GM21786 (cell line): ENCODE data around the gene TMEM156.

Experiments
- ATAC-seq: cut with Tn5 transposase; IDR thresholded peaks from one replicate; pipeline ENCODE4 v1.9.1; 2021; ENCODE audit not compliant: unreplicated experiment

The TMEM156 gene, protein sequence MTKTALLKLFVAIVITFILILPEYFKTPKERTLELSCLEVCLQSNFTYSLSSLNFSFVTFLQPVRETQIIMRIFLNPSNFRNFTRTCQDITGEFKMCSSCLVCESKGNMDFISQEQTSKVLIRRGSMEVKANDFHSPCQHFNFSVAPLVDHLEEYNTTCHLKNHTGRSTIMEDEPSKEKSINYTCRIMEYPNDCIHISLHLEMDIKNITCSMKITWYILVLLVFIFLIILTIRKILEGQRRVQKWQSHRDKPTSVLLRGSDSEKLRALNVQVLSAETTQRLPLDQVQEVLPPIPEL

DNA sequence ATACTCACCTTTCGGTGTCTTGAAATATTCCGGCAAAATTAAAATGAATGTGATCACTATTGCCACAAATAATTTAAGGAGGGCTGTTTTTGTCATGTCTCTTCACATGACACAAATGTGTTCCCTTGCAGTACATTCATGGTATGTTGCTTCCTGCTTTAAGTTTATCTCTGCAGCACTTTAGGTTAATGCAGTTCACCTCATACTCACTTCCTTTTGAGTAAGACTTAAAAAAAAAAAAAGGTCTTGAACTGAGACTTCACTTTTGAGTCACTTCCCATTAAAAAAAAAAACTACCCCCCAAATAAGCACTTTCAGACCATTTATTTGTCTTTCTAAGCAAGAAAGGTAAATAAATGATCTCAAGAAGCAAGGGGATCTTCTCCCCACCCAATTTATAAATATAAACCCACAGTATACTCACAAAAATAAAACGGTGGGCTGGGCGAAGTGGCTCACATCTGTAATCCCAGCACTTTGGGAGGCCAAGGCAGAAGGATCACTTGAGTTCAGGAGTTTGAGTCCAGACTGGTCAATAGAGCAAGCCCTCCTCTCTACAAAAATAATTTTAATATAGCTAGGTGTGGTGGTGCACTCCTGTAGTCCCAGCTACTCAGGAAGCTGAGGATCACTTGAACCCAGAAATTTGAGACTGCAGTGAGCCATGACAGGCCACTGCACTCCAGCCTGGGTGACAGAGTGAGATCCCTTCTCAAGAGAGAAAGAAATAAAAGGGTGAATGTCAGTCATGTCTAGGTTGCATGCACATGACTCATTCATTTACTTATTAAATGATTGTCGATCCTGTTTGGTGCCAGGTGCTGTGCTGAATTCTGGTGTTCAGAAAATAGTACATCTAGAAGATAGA lies at the start of gene TMEM156:
Gene TMEM156, minus strand, starts transcription at position 192 of the 868 bp plus-strand sequence. Its CDS starts 96 bp downstream, at position 96.
- ATAC-seq, result peak; percentile 50

DNA sequence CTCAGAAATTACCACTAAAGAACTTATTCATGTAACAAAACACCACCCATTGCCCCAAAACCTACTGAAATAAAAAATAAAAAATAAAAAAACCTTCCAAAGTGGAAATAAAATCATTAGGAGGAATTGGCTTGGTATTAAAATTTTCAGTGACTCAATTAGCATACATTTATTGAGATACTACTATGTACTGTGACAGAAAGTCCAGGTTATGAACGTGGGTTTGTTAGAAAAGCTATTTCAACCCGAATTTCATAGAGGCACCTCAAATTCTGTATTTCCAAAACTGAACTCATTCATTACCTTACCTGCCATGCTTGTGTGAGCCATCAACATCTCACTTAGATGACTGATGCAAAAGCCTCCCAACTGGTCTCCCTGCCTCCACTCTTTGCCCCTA lies 46.6 kb upstream of the TMEM156 start:
- ATAC-seq, result no peak

DNA sequence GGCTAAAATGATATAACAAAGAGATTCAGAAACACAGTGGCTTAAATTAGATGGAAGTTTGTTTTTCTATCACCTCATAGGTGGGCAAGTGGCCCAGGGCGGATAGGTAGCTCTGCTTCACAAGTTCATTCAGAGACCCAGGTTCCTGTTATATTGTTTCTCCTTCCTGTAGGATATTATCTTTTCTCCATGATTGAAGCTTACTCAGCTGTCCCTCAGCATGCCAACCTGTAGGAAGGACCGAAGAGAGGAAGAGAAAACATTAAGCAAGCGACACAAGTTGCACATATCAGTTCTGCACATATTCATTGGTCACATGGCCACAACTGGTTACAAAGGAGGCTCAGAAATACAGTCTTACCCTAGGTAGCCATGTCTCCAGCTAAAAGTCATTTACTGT lies 36.7 kb upstream of the TMEM156 start:
- ATAC-seq, result no peak

DNA sequence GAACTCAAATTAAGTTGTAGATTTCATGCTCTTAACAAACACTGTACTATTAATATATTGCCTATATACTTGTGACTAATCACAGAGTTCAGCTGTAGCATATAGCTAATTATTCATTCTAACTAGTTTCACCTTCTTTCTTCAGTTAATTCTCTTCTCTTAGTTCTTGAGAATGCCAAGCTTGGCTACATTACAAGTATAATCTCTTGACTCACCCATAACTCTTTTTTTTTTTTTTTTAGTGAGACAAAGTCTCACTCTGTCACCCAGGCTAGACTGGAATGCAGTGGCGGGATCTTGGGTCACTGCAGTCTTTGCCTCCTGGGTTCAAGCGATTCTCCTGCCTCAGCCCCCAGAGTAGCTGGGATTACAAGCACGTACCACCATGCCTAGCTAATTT lies 35.2 kb upstream of the TMEM156 start:
- ATAC-seq, result no peak

DNA sequence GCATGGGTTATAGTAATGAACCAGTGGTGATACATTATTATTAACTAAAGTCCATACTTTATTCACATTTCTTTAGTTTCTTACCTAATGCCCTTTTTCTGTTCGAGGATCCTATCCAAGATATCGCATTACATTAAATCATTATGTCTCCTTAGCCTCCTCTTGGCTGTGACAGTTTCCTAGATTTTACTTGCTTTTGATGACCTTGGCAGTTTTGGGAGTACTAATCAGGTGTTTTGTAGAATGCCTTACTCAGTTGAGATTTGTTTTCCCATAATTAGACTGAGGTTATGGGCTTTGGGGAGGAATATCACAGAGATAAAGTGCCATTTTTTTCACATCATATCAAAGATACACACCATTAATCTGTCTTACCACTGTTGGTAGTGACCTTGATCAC lies 34.8 kb upstream of the TMEM156 start:
- ATAC-seq, result no peak

DNA sequence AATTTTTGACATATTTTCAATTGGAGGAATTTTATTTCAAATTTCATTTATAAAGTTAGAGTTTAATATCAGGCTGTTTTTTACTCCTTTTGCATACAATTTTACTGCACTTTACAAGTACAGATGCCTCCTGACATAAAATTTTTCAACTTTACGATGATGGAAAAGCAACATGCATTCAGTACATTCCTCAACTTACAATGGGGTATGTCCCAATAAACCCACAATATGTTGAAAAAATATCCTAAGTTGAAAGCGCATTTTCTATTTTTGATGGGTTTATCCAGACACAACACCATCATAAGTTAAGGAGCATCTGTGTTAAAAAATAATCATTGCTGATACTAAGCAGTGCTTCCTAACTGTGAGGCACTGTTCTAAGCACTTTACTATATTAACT lies 34.2 kb upstream of the TMEM156 start:
- ATAC-seq, result no peak

DNA sequence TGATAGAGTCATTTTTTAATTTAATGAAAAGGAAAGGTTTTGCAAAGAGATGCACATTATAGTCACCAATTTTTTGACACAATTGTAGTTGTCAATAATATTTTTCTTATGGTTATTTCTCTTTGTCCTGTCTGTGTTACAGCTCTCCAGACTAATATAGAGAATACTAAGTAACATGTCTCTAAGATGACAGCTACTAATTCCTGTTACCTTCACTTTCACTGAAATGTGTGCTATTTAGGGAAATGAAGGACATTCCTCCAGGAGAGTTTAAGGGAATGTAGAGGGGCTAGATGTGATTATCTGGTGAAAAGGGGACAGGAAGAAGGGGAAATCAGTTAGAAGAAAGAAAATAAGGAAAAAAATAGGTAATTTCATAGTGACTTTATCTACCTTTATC lies 31.2 kb upstream of the TMEM156 start:
- ATAC-seq, result no peak

DNA sequence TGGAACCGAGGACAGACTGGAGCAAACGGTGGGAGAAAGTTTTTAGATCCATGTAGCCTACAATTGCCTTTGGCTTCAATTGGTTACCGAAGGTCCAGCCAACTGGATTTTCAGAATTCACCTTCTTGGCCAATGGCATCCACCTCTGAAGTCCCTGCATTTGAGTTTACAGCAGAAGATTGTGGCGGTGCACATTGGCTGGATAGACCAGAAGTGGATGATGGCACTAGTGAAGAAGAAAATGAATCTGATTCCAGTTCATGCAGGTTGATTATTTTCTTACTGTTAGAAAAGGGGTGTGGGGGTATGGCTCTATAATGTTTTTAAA lies 30.5 kb upstream of the TMEM156 start:
- ATAC-seq, result no peak

DNA sequence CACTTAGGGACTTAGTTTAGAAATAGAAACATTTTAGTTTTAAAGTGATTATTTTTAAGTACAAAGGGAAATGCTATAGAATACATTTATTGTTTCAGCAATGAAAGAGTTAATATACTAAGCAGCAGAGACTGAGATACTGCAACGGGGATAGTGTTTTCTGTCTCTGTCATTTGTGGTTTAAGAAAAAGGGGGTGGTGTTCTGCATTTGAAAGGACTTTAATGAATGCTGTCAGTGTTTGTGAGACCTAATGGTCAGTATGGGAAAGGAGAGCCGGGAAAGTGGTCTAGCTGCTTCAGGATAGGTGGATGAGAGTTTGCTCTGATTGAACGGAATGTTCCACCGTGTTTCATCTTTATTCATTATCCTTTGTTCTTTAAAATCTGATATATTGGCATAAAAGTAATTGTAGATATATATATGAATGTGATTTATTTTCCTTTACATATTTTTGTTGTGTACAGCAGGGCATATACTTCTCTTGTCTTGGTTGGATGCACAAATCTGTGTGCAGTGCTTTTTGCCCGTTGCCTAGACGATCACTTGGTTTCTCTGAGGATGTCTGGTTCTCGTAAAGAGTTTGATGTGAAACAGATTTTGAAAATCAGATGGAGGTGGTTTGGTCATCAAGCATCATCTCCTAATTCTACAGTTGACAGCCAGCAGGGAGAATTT lies 30.0 kb upstream of the TMEM156 start, which contains the start of gene KLHL5:
Gene KLHL5, plus strand, starts transcription at position 139 of the 676 bp plus-strand sequence. Its CDS starts 421 bp downstream, at position 560.
- ATAC-seq, result no peak

DNA sequence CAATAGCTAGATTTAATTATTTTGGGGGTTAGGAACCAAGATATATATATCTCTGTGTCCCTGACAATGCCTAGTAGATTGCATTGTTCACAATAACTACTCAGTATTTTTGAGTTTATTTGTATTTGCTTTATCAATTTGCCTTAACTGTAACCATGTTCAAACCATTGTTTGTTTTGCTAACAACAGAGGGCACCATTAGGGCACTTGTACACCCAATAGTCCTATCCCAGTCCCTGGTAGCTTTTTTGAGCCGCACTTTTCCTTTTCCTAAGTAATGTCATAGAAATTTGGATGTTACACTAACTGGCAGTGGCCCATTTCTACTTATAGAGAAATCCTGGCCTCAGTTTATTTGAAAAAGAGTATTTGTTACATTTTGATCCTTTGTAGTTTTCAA lies 29.2 kb upstream of the TMEM156 start:
- ATAC-seq, result no peak

DNA sequence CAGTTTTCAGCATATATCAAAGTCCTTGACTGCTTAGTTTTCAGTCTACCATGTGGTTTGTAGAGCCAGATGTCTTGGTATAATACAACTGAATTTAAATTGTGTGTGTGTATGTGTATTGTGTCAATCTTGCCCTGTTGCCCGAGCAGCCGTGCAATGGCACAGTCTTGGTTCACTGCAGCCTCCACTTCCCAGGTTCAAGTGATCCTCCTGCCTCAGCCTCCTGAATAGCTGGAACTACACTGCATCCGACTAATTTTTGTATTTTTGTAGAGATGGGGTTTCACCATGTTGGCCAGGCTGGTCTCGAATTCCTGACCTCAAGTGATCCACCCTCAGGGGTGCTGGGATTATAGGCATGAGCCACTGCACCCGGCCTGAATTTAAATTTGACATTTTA lies 23.8 kb upstream of the TMEM156 start:
- ATAC-seq, result no peak

DNA sequence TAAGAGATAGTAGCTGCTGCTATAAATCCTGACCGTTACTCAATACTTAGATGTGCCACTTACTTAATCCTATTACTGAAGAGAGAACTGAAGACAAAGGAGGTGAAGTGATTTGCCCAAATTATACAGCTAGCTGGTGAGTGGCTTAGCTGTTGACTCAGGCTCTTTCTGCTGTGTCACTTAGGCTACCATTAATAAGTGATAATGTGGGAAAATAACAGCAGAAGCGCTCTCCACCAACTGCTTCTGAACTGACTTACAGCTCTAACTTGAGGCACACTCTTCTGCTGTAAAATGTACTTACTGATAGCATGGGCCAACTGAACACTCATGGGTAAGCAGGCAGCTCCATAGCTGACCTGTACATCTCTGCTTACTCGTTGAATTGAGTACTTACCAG lies 22.3 kb upstream of the TMEM156 start:
- no peak for ATAC-seq

DNA sequence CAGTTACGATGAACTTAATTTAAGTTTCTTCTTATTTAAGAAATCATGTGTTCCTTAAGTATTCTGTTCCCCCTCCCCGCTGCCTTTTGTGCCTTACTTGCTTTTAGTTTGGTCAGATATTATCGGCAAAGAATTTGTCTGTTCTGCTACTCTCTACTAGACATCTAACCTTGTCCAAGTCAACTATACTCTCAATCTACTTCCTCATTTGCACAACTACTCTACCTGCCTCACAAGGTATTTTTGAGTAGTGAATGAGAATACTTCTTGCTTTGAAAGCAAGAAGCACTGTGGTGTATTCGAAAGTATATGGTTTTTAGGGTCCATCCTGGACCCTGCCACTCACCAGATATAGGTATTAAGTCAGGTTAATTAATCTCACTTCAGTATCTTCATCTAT lies 21.8 kb upstream of the TMEM156 start:
- ATAC-seq, result no peak

DNA sequence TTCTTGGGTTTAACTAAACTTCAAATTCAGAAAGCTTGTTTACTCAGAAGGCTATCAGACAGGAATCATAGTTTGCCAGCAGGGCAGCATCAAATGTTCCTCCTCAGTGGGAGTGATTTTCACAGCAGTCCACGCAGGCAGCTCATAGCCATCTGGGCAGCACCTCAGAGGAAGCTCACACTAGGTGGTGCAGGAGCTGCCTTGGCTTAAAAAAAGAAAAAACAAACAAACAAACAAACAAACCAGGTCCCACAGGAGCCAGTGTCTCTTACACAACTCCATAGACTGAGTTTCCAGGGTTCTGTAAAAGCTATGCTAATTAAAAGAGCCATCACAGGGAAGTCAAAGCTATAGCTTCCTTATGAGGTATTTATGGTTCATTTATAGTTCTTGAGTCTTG lies 19.3 kb upstream of the TMEM156 start:
- ATAC-seq, result no peak

DNA sequence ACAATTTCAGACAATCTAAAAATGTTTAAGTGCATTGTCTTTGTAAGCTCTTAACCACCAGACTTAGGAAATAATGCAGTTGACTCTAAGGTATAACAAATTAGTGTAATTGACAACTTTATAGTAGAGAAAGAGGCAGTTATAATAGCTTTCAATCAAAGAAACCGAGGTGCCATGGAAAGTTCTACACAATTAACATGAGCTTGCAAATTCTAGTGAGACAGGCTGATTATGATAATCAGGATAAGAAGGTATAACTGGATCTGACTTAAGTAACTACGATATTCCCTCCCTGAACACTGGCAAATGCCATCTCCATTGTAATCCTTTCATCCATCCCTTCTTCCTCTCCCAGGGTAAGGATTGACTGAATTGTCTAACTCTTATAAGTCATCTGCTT lies 18.4 kb upstream of the TMEM156 start:
- no peak for ATAC-seq

DNA sequence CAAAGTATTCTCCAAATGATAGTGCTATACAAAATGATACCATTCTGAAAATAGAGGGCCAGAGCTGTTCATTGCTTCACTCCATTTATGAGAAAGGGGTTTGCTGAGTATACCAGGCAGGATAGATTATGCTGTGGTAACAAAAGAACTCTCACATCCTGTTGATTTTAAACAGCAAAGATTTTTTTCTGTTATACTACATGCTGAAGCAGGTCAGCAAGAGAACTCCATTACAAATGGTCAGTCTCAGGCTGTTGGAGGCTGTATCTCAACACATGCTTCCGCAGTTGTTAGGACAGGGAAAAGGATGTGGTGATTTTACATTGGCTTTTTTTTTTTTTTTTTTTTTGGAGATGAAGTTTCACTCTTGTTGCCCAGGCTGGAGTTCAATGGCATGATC lies 16.1 kb upstream of the TMEM156 start:
- ATAC-seq, result peak; percentile 24

DNA sequence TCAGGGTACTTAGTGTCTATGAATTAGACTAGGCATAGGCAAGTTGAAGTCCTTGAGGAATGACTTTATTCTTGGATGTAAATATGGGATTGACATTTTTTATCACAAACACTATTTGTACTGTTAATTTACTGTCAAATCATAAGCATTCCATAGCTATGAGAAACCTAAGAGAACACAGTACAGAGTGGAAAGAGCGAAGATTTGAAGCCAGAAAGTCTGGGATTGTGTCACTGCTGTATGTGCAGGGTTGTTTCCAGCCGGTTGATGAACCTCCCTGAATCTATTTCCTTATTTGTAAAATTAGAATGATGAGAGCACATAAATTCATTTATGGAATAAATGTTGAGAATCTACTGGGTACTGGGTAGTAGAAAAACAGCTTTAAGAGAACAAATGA lies 15.5 kb upstream of the TMEM156 start:
- no peak for ATAC-seq

DNA sequence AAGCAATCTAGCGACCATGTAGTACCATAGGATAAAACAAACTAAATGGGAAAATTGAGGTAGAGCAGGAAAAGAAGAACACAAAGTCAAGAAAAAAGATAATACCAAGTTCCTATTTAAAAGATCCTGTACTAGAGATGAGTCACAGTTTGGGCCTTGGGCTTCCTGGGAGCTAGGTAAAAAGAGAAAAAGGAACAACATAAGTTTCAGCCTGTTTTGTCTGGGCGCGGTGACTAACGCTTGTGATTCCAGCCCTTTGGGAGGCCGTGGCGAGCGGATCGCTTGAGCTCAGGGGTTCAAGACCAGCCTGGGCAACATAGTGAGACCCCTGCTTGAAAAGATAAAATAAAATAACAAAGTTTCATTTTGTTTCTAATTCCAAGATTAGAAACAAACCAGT lies 14.0 kb upstream of the TMEM156 start:
- ATAC-seq, result no peak

DNA sequence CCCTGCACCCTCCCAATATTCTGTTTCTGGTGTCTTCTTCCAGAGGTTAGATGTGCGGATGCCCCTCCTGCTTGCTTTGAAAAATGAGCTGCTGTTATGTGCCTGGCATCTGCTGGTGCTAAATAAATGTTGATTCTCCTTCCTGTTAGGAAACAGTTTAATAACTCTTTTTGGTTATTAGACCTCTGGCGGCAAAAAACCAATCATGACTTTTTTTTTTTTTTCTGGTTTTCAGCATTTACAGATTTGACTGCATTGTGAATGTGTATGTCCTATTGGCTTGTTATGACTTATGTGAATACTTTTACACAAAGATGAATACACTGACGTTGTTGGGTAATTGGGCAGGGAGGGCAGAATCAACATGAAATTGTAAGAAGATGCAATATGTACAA lies 13.6 kb upstream of the TMEM156 start:
- ATAC-seq, result no peak

DNA sequence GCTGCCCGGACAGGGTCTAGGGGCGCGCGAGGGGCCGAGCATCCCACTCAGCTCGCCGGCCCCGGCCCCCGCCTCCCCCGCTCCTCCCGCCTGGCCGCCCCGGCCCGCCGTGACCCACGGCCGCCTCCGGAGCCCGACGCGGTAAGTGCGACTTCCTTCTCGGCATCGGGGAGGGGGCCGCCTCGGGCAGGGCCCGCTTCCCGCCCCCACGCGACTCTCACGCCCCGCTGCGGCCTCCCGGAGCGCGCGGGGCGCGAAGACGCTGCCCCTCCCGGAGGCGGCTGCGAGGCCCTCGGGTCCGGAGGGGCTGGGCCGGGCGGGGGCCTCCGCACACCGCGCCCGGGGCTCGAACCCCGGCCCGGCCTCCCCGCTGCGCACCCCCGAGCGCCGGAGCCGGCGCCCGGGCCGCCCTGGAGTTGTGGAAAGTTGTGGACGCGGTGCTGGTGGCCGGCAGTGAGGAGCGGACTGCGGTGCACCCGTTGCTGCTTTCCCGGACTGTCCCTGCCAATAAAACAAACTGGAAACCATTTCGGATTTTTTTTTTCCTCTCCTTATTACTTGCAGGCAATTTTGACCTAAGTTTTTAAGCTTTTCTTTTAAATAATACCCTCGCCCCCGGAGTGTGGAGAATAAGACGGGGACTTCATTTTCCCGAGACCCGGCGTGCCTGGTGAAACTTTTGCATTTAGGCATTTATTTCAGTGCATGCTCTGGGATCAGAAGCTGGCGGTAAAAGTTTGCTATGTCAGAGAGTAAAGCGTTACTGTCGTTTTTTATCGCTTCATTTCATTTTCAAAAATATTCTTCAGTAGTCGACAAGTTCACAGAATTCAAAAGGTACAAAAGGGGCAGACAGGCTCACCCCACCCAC lies 13.0 kb upstream of the TMEM156 start:
- ATAC-seq, result peak; percentile 23

DNA sequence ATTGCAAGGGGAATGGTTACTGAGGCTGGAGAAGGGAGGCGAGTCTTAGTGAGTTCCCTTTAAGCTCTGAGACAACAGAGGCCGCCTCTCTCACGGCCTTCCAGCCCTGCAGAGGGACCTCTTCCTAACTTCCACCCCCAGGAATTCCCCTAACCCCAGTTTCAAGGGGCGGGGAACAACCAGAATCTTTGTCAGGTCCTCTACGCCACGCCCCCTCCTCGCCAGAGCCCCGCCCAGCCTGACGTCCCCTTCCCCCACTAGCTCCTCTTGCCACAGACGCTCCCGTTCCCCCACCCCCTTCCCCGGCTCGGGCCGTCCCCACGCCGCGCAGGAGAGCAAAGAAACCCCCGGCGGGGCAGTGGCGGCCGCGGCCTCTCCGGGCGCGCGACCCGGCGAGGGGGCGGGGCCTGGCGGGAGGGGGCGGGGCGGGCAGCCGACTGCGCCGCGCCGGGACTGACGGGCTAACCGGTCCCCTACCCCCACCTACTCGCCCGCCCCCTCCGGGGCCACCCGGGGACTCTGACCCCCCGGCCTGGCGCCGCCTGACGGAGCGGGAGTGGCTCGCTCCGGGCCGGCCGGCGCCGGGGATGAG lies 12.3 kb upstream of the TMEM156 start:
- peak; percentile 60 for ATAC-seq
